ENCODE measurements around the gene ANXA4.

The ANXA4 gene

DNA sequence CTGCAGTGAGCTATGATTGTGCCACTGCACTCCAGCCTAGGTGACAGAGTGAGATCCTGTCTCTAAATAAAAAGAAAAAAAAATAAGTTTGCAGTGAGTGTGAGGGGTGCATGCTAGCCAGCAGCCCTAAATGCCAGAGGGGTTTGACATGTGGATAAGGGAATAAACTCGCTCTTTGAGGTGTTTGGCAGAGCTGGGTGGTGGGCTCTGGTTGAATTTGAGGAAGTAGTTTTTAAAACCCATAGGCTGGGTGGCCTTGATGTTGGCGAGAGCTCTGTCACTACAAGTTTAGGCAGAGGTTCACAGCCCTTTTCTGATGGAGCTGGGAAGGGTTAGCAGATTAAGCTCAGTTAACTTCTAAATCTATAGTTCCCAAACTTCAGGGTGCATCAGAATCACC lies 3.1 kb downstream of the ANXA4 start:
- no peak for TF ChIP-seq L3MBTL2 (conservative IDR thresholded peaks at IDR 0.05)
- no peak for TF ChIP-seq BHLHE40 (IDR thresholded peaks at IDR 0.05; ENCODE audit: borderline replicate concordance)
- no peak for TF ChIP-seq ZNF384 (IDR thresholded peaks at IDR 0.05)
- no peak for TF ChIP-seq ARNT (IDR thresholded peaks at IDR 0.05)
- TF ChIP-seq HDGF (IDR thresholded peaks at IDR 0.05; ENCODE audit: borderline replicate concordance): no peak
- no peak for TF ChIP-seq NFRKB (IDR thresholded peaks at IDR 0.05)
- no peak for TF ChIP-seq FOXA1 (IDR thresholded peaks at IDR 0.05)
- ChIA-PET CTCF (interaction anchor here (0.6 to 1.3 kb wide), 3 partner anchors 20 to 181 kb away, joined by 5 to 6 read pairs (median 6); no protein-coding TSS in a partner anchor), POLR2A (interaction anchor here (0.6 kb wide), 1 partner anchor 224 kb away, joined by 4 read pairs; no protein-coding TSS in a partner anchor)
- DNase-seq (ENCODE audit: extremely low spot score): no peak

DNA sequence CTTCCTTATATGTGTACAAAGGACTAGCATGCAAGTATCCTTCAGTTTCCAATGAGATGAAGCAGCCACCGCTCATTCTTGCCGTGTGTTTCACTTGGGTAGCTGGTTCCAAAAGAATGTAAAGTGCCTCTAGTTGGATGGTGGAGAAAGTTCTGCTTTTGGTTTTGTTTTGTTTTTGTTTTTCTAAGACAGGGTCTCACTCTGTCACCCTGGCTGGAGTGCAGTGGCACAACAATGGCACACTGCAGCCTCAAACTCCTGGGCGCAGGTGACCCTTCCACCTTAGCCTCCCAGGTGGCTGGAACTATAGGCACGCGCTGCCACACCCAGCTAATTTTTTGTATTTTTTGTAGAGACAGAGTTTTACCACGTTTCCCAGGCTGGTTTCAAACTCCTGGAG lies 8.3 kb downstream of the ANXA4 start:
- ChIA-PET CTCF (interaction anchor here (0.6 kb wide), 1 partner anchor 17 kb away, joined by 3 read pairs; no protein-coding TSS in a partner anchor), POLR2A (no interaction called here)
- TF ChIP-seq FOXK2 (IDR thresholded peaks at IDR 0.05) (no peak), BHLHE40 (IDR thresholded peaks at IDR 0.05; ENCODE audit: borderline replicate concordance) (no peak), ZNF384 (IDR thresholded peaks at IDR 0.05) (no peak), NFRKB (IDR thresholded peaks at IDR 0.05) (no peak), ARNT (IDR thresholded peaks at IDR 0.05) (no peak), LEF1 (IDR thresholded peaks at IDR 0.05; ENCODE audit: borderline replicate concordance) (no peak), TARDBP (IDR thresholded peaks at IDR 0.05) (no peak), SP1 (IDR thresholded peaks at IDR 0.05) (no peak), HDGF (IDR thresholded peaks at IDR 0.05; ENCODE audit: borderline replicate concordance) (no peak), L3MBTL2 (conservative IDR thresholded peaks at IDR 0.05) (no peak), FOXA1 (IDR thresholded peaks at IDR 0.05) (no peak), SUZ12 (IDR thresholded peaks at IDR 0.05) (no peak), FOXM1 (IDR thresholded peaks at IDR 0.05; ENCODE audit: borderline replicate concordance) (no peak), ELF4 (IDR thresholded peaks at IDR 0.05) (no peak), CTBP1 (IDR thresholded peaks at IDR 0.05; ENCODE audit: borderline replicate concordance) (no peak)
- TF ChIP-seq, protein P1, sequence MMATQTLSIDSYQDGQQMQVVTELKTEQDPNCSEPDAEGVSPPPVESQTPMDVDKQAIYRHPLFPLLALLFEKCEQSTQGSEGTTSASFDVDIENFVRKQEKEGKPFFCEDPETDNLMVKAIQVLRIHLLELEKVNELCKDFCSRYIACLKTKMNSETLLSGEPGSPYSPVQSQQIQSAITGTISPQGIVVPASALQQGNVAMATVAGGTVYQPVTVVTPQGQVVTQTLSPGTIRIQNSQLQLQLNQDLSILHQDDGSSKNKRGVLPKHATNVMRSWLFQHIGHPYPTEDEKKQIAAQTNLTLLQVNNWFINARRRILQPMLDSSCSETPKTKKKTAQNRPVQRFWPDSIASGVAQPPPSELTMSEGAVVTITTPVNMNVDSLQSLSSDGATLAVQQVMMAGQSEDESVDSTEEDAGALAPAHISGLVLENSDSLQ (IDR thresholded peaks at IDR 0.05): no peak
- no peak for DNase-seq (ENCODE audit: extremely low spot score)

DNA sequence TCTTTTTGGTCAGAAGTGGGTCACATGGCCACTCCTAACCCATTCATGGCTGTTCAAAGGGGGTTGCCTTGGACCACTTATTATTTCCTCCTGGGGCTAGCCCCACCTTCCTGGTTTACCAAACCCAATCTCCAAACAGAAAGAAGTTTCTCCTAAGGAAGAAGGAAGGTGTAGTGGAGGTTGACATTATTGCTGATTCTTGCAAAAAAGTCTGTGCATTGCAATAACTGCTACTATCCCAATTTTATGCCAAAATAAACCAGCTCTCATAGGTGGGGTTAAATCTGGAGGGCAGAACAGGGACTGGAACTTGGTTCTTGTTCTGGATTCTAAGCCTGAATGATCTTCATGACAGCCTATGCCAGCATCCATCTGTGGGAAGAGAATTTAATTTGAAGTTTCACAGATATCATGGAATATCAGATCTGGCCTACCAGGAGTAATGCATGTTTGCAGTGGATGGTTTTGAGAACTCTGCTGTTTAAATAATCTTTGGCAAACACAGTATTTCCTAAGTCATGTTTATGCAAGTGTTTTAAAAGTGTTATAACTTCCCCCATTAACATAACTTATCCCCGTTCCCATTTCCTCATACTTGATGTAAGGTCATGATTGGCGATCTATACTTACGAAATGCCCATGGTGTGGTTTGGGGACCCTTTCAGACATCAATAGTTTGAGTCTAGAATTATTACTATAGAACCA lies 11.9 kb downstream of the ANXA4 start:
- POLR2A ChIA-PET: interaction anchor here (0.6 kb wide), 1 partner anchor 12 kb away, joined by 3 read pairs; no protein-coding TSS in a partner anchor

DNA sequence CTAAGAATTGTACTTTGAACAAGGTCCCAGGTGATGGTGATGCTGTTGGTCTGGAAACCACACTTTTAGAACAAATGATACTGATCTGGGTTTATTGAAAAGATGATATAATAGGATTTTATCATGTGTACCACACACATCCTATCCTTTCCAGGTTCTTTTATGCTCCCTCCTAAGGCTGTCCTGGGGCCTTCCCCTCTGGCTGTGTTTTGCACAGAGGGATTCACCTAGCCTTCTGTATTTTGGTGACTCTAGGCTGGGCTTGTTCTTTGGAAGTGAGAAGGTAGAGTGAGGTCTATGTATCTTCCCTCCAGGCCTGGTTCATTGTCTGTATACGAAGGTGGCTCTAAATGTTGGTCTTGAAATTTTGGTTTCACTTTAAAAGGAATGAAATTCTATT lies 12.7 kb downstream of the ANXA4 start:
- ChIA-PET POLR2A (no interaction called here), CTCF (interaction anchor here (0.8 kb wide), 1 partner anchor 23 kb away, joined by 4 read pairs; no protein-coding TSS in a partner anchor)
- DNase-seq (ENCODE audit: extremely low spot score): no peak
- TF ChIP-seq SP1 (IDR thresholded peaks at IDR 0.05) (no peak), BHLHE40 (IDR thresholded peaks at IDR 0.05; ENCODE audit: borderline replicate concordance) (no peak), FOXM1 (IDR thresholded peaks at IDR 0.05; ENCODE audit: borderline replicate concordance) (no peak), FOXA1 (IDR thresholded peaks at IDR 0.05) (no peak), HDGF (IDR thresholded peaks at IDR 0.05; ENCODE audit: borderline replicate concordance) (no peak), L3MBTL2 (conservative IDR thresholded peaks at IDR 0.05) (no peak), NFRKB (IDR thresholded peaks at IDR 0.05) (no peak), ELF4 (IDR thresholded peaks at IDR 0.05) (no peak), TARDBP (IDR thresholded peaks at IDR 0.05) (no peak)

More for the DNA sequence above, 11.9 kb downstream of the ANXA4 start:
- TF ChIP-seq TARDBP (IDR thresholded peaks at IDR 0.05): no peak
- no peak for TF ChIP-seq SP1 (IDR thresholded peaks at IDR 0.05)
- TF ChIP-seq BHLHE40 (IDR thresholded peaks at IDR 0.05; ENCODE audit: borderline replicate concordance): no peak
- TF ChIP-seq, protein P1 (IDR thresholded peaks at IDR 0.05): no peak
- no peak for DNase-seq (ENCODE audit: extremely low spot score)
- CTCF ChIA-PET: interaction anchor here (0.8 kb wide), 1 partner anchor 22 kb away, joined by 4 read pairs; no protein-coding TSS in a partner anchor

DNA sequence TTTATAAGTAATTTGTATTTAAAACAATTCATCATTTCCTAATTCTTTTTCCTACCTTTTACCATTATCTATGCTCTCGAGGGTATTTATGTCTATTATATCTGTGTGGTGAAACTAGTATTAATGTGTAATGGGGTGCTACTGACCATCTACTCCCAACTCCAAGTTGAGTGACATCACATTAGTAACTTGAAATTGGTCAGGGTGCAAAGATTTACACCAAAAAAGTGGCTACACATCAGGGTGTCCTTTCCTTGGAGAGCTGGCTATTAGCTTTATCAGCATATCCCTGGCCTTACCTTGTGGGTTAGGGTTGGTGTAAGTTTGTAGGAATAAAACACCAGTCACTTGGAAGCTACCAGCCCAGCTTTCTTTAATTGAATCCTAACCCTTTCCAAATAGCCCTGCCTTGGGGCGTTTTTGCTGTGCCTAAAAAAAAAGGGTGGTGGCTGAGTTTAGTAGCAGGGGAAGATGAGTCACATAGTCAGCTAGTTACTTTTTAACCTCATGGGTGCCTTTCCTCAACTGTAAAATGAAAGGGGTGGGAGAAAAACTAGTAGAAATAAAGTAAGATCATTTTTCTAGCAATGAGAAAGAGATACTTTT lies 14.0 kb downstream of the ANXA4 start:
- POLR2A ChIA-PET: interaction anchor here (1.3 to 1.5 kb wide), 2 partner anchors 13 to 14 kb away, joined by 3 to 4 read pairs; partner anchors contain the start of gene ANXA4
- DNase-seq (ENCODE audit: extremely low spot score): no peak
- CTCF ChIA-PET: interaction anchor here (0.6 to 1.2 kb wide), 2 partner anchors 22 to 31 kb away, joined by 6 to 7 read pairs; no protein-coding TSS in a partner anchor
- TF ChIP-seq FOXA1 (IDR thresholded peaks at IDR 0.05) (no peak), LEF1 (IDR thresholded peaks at IDR 0.05; ENCODE audit: borderline replicate concordance) (no peak), L3MBTL2 (conservative IDR thresholded peaks at IDR 0.05) (no peak), CTBP1 (IDR thresholded peaks at IDR 0.05; ENCODE audit: borderline replicate concordance) (no peak)

DNA sequence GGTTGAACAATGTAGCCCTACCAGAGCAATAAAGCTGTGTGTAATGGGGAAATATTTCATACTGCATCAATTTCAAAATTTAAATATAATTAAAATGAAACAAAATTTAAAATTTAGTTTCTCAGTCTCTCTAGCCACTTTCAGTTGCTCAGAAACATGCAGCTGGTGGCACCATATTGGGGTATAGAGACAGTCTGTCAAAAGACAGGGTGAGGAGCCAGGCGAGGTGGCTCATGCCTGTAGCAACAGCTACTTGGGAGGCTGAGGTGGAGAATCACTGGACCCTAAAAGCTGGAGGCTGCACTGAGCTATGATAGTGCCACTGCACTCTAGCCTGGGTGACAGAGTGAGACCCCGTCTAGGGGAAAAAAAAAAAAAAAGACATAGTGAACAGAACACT lies 20.1 kb downstream of the ANXA4 start:
- TF ChIP-seq HDGF (IDR thresholded peaks at IDR 0.05; ENCODE audit: borderline replicate concordance) (no peak), SUZ12 (IDR thresholded peaks at IDR 0.05) (no peak), SP1 (IDR thresholded peaks at IDR 0.05) (no peak), CTBP1 (IDR thresholded peaks at IDR 0.05; ENCODE audit: borderline replicate concordance) (no peak), ZNF384 (IDR thresholded peaks at IDR 0.05) (no peak), BHLHE40 (IDR thresholded peaks at IDR 0.05; ENCODE audit: borderline replicate concordance) (no peak)
- ChIA-PET POLR2A (no interaction called here), CTCF (interaction anchor here (0.6 to 1.7 kb wide), 4 partner anchors 37 to 152 kb away, joined by 3 to 5 read pairs (median 4); no protein-coding TSS in a partner anchor)
- DNase-seq (ENCODE audit: extremely low spot score): no peak

All from HEK293T (cell line).